Cardiac muscle cell (in vitro differentiated cells and primary cell): ENCODE results near the gene KRTAP9-3. TPM values are rescaled to one million over a fixed set of nuclear protein-coding genes. Genes with fewer than 3 reads are reported as not detected.
"Not testable (repeated sequence)": the region's sequence is repeated elsewhere in the genome, so short reads cannot be mapped to it uniquely, and the experiment has no call there.

ENCODE experiments used
- DNase-seq, 2 donors: peaks; one replicate each; pipeline versions ENCODE4 v3.0.0 to v3.0.0-alpha.2; 2010 to 2017; ENCODE audit warnings: low read depth in 1 of 2, low spot score in 1 of 2
- H3K27ac ChIP-seq: fragments of 200-600 bp; sonication (generic); 2 replicates; pipeline ENCODE4 v1.5.1; 2016
- H3K27me3 ChIP-seq: fragments of 200-600 bp; sonication (generic); 2 replicates; pipeline ENCODE4 v1.6.0; 2016; ENCODE audit warnings: control low read depth
- H3K36me3 ChIP-seq: fragments of 200-600 bp; sonication (generic); 2 replicates; pipeline ENCODE4 v1.5.1; 2016; ENCODE audit warnings: control low read depth
- H3K4me1 ChIP-seq: fragments of 200-600 bp; sonication (generic); 2 replicates; pipeline ENCODE4 v1.8.1; 2017; ENCODE audit warnings: low read depth, mild to moderate bottlenecking, mixed run types
- H3K4me3 ChIP-seq: fragments of 200-600 bp; sonication (generic); 2 replicates; pipeline ENCODE4 v1.5.1; 2016; ENCODE audit warnings: mild to moderate bottlenecking
- H3K9me3 ChIP-seq: fragments of 200-600 bp; sonication (generic); 2 replicates; pipeline ENCODE4 v1.5.1; 2017; ENCODE audit warnings: low read depth, mild to moderate bottlenecking, control low read depth
- CTCF ChIP-seq: IDR thresholded peaks from 2 replicates; pipeline ENCODE4 v1.5.1; 2012; ENCODE audit warnings: low read depth, mild to moderate bottlenecking, low read length
- polyA plus RNA-seq: library from polyadenylated mRNA; unstranded; fragments of >200 nt; fragmentation: Nextera tagmentation; extraction: Ambion mirVana; gene quantifications from 2 replicates; pipeline ENCODE4 v1.2.1, GENCODE V29; 2016
- total RNA-seq: library from RNA; depleted of rRNA; stranded (reverse); fragments of >200 nt; gene quantifications from 2 replicates; pipeline ENCODE4 v1.2.3, GENCODE V29; 2016

KRTAP9-3 gene
- total and polyA plus RNA-seq, 2 experiments from 2014 or later = not detected

DNA sequence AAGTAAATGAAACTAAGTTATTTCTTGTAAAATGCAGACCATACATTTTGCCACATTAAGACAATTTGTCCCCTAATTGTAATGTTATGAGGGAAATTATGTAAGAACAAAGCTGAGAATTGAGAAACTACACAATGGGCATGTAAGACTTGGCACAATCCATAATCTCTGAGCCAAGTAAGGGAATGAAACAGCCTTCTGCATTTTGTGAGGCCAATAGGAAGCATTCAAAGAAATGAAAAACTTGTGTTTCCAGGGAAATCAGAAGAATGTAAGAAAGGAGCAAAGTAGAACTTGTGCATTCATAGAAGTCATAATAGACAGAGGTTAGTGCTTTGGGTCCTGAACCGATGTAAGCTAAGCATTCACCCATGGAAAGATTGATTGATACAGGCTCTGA, 19.0 kb downstream of the KRTAP9-3 start:
- Histone ChIP-seq H3K9me3 (no peaks in the 10 kb centered on the region), H3K4me3 (no peak overlapping the region), H3K27ac (no peak overlapping the region), H3K36me3 (no peaks in the 10 kb centered on the region), H3K4me1 (no peaks in the 10 kb centered on the region), H3K27me3 (peaks cover 65% of the 10 kb centered on the region)
- TF ChIP-seq CTCF = no peak
- no peak for DNase-seq

GRCh38 chr17:41254861-41255260, 22.6 kb downstream of the KRTAP9-3 start:
- no peak for TF ChIP-seq CTCF
- no peak for DNase-seq
- Histone ChIP-seq H3K4me3 (no peak overlapping the region), H3K4me1 (no peaks in the 10 kb centered on the region), H3K27me3 (peaks cover 67% of the 10 kb centered on the region), H3K27ac (no peak overlapping the region), H3K36me3 (no peaks in the 10 kb centered on the region), H3K9me3 (no peaks in the 10 kb centered on the region)

DNA sequence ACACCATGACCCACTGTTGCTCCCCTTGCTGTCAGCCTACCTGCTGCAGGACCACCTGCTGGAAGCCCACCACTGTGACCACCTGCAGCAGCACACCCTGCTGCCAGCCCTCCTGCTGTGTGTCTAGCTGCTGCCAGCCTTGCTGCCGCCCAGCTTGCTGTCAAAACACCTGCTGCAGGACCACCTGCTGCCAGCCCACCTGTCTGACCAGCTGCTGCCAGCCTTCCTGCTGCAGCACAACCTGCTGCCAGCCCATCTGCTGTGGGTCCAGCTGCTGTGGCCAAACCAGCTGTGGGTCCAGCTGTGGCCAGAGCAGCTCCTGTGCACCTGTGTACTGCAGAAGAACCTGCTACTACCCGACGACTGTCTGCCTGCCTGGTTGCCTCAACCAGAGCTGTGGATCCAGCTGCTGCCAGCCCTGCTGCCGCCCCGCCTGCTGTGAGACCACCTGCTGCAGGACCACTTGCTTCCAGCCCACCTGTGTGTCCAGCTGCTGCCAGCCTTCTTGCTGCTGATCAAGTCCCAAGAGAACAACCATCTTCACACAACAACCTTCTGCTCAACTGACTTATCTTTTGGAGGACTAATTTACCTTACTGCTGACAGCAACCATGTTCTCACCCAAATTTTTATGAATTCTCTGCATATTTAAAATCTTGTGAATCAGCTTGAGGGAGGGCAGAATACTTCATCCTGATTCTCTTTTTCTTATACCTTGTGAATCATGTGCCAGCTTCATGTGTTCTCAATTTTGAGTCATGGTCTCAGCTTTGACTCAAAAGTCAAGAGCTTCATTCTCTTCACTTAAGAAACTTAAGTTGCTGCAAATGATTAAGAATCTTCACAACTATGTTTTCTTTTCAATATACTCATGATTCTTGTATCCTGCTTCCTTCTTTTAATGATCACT, 23.4 kb downstream of the KRTAP9-3 start, which contains the start of gene KRTAP9-9:
TSS of gene KRTAP9-9 (plus strand) at position 4 of the 910 bp plus-strand sequence.
- not testable (repeated sequence) for DNase-seq, H3K27ac ChIP-seq, H3K4me1 ChIP-seq, H3K4me3 ChIP-seq, H3K9me3 ChIP-seq, H3K36me3 ChIP-seq
- peaks cover 64% of the 10 kb centered on the region for H3K27me3 ChIP-seq

DNA sequence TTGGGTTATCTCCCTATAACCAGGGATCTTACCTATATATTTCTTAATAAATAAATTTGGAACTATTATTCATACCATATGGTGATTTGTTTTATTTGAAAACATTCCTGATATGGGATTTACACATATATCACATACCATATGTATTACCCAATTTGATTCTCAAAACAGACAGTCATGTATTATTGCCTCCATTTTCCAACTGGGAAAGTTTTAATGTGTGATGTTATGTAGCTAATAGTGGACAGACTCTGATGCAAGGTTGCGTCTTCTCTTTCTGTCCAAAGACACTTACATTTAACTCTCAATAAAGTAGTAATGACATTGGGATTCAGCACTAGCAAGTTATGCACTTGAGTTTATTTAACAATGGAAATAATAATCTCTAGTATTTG, 24.0 kb downstream of the KRTAP9-3 start:
- Histone ChIP-seq H3K4me3 (no peak overlapping the region), H3K27me3 (peaks cover 59% of the 10 kb centered on the region), H3K9me3 (no peaks in the 10 kb centered on the region), H3K4me1 (no peaks in the 10 kb centered on the region), H3K27ac (no peak overlapping the region), H3K36me3 (no peaks in the 10 kb centered on the region)
- no peak for DNase-seq
- no peak for TF ChIP-seq CTCF

GRCh38 chr17:41258406-41258805, 26.2 kb downstream of the KRTAP9-3 start:
- Histone ChIP-seq H3K27me3 (peaks cover 47% of the 10 kb centered on the region), H3K27ac (no peak overlapping the region), H3K36me3 (no peaks in the 10 kb centered on the region), H3K9me3 (no peaks in the 10 kb centered on the region), H3K4me1 (no peaks in the 10 kb centered on the region), H3K4me3 (no peak overlapping the region)
- no peak for DNase-seq
- no peak for TF ChIP-seq CTCF

- TF ChIP-seq CTCF = no peak
These were observed 31.0 kb downstream of the KRTAP9-3 start for GRCh38 chr17:41263212-41263611.

More at GRCh38 chr17:41263212-41263611, 31.0 kb downstream of the KRTAP9-3 start:
- DNase-seq = no peak
- Histone ChIP-seq H3K27me3 (peaks cover 31% of the 10 kb centered on the region), H3K9me3 (no peaks in the 10 kb centered on the region), H3K27ac (no peak overlapping the region), H3K4me3 (no peak overlapping the region), H3K4me1 (no peaks in the 10 kb centered on the region), H3K36me3 (no peaks in the 10 kb centered on the region)
